Stimulated activated CD4-positive, alpha-beta T cell treated with anti-CD3 and anti-CD28 coated beads, TNF-alpha, amount 100 ng/mL, for 1 hour (primary cell): Measurements from ENCODE around the gene SEL1L.
"Not testable (repeated sequence)": the region's sequence is repeated elsewhere in the genome, so short reads cannot be mapped to it uniquely, and the experiment has no call there.

Experiments used
- DNase-seq, 3 donors: peaks; one replicate each; pipeline ENCODE4 v3.0.0-alpha.2; 2020; ENCODE audit warnings: low read depth in 3 of 3, low spot score in 1 of 3

The SEL1L gene

GRCh38 chr14:81533536-81534343 lies at the start of gene SEL1L:
TSS of gene SEL1L (minus strand) at chr14:81533853. CDS start at chr14:81533744, 109 bp downstream.
- DNase-seq, result peak; percentile 97 to 99 (median 98)

DNA sequence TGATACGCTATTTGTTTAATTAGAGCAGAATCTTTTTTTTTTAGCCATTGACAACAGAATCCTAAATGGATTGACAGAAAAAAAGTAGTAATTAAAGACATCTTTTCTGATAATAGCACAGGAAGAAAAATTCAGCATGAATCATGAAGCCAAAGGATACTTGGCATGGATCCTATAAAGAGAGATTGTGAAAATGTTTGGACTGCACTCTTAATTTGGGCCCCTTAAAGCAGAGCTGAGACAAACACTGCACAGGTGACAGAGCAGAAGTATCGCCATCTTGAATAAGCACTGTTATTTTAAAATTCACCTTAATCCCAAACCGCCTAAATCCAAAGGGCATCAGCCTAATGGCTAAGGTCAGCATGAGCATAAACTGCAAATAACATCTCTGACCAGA lies 48.8 kb upstream of the SEL1L start:
- no peak for DNase-seq

GRCh38 chr14:81579115-81579514 lies 45.5 kb upstream of the SEL1L start:
- no peak for DNase-seq

DNA sequence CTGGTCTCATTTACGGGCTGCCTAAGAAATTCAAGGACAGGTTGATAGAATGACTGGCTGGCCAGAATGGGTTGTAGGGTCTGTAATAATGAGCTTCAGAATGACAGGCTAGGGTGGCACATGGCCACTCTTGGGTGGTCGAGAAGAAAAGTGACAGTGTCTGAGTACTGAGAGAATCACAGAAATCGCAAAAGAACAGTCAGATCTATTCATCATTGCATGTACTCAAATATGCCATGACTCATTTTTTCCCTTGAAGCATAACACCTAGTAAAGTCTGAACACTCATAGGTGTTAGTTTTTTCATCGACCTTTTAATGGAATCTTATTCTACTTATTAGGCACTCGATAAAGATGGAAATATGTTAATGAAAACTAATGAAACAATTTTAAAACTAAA lies 37.8 kb upstream of the SEL1L start:
- no peak for DNase-seq

GRCh38 chr14:81567302-81567701 lies 33.6 kb upstream of the SEL1L start:
- DNase-seq, result no peak

DNA sequence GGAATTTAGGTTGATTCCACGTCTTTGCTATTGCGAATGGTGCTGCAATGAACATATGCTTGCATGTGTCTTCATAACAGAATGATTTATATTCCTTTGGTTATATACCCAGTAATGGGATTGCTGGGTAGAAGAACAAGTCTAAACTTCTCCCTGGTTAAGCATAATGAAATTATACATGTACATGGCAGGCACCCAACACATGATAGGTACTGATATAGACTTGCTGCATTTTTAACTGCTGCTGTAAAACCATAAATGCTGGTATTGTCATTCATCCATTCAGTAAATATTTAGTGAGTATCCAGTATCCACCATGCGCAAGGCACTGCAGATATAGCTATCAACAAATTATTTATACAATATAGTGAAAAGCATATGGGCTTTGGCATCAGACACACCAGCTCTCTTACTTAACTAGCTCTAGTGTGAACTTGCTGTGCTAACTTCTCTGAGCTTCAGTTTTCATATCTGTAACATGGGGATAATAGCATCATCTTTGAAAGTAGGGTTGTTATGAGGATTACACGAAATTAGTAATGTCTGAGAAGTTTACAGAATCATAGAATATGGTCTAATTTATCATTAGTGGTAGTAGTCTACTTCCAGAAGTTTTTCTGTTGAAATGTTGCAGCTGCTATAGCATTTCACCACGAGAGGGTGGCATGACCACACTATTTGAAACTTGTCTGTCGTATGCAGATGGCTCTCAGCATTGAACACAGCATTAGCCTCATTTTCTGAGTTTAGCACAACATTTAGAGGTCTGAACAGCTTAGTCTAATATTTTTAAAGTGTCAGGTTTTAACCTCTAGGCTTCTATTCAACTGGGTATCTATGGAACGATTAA lies 32.0 kb upstream of the SEL1L start:
- DNase-seq, result no peak

GRCh38 chr14:81562818-81563217 lies 29.2 kb upstream of the SEL1L start:
- no peak for DNase-seq

- no peak for DNase-seq
Observed at GRCh38 chr14:81561084-81561775, 27.6 kb upstream of the SEL1L start.

- no peak for DNase-seq
Observed at GRCh38 chr14:81559385-81559784, 25.7 kb upstream of the SEL1L start.

GRCh38 chr14:81557146-81557545 lies 23.5 kb upstream of the SEL1L start:
- no peak for DNase-seq

GRCh38 chr14:81555684-81556083 lies 22.0 kb upstream of the SEL1L start:
- DNase-seq, result no peak

- no peak for DNase-seq
Observed at GRCh38 chr14:81555051-81555450, 21.4 kb upstream of the SEL1L start.

GRCh38 chr14:81551471-81551870 lies 17.8 kb upstream of the SEL1L start:
- DNase-seq, result no peak

- DNase-seq, result no peak
Observed at GRCh38 chr14:81550001-81550637, 16.5 kb upstream of the SEL1L start.

DNA sequence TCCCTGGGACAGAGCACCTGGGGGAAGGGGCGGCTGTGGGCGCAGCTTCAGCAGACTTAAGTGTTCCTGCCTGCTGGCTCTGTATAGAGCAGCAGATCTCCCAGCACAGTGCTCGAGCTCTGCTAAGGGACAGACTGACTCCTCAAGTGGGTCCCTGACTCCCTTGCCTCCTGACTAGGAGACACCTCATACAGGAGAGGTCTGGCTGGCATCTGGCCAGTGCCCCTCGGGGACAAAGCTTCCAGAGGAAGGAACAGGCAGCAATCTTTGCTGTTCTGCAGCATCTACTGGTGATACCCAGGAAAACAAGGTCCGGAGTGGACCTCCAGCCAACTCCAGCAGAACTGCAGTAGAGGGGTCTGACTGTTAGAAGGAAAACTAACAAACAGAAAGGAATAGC lies 7.6 kb upstream of the SEL1L start:
- DNase-seq, result not testable (repeated sequence)

DNA sequence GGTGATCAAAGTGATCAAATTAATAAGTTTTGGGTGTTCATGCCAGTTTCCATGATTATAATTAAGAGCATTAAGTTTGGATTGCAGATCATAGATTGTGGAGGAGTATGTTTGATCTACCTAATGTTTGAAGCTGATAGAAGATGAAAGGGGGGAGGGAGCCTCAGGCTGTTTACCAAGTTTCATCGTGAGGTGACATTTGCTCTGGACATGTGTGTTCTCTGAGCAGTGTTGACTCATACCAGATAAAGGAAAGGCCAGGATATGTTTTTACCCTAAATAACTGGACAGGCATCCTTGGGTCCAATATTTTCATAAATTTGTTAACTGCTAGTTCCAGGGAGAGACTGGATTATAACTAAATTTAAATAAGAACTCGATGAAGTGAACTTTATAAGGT lies 3.5 kb upstream of the SEL1L start:
- DNase-seq, result no peak

GRCh38 chr14:81536241-81536771 lies 2.7 kb upstream of the SEL1L start:
- no peak for DNase-seq

GRCh38 chr14:81535396-81536164 lies 1.9 kb upstream of the SEL1L start:
- DNase-seq, result no peak

- no peak for DNase-seq
Observed at GRCh38 chr14:81534510-81535074, 939 bp upstream of the SEL1L start.

DNA sequence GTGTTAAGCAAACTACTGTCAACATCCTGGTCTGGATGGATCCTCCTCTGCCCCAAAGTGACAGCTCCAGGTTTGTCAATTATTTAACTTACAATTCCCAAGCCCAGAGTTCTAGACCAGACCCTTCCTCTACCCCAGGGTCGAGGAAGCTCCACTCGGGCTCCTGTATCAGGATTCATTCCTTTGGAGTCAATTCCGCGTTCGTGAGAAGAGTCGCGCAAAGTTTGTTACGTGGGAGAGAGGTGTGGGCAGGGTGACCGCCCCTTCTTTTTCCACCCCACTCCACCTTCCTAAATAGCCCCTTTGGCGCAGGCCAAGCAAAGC lies 479 bp downstream of the SEL1L start:
- no peak for DNase-seq
